Left hindlimb (tissue), 1 donor: ENCODE measurements around the gene RAB8A.
A peak's percentile ranks its signal among the peaks of the same experiment; 100 is the strongest.
"Not testable (repeated sequence)": the region's sequence is repeated elsewhere in the genome, so short reads cannot be mapped to it uniquely, and the experiment has no call there.

Source experiments
- DNase-seq: peaks from one replicate; pipeline ENCODE4 v3.0.0-alpha.2; 2018

Gene RAB8A

GRCh38 chr19:16078759-16079707 lies 32.7 kb upstream of the RAB8A start:
- peak; percentile 92 for DNase-seq

GRCh38 chr19:16084067-16084685 lies 27.5 kb upstream of the RAB8A start:
- DNase-seq, result no peak

- DNase-seq, result no peak
Observed at GRCh38 chr19:16085115-16085514, 26.6 kb upstream of the RAB8A start.

- not testable (repeated sequence) for DNase-seq
Observed at GRCh38 chr19:16087404-16087803, 24.3 kb upstream of the RAB8A start.

GRCh38 chr19:16087940-16088339 lies 23.7 kb upstream of the RAB8A start:
- no peak for DNase-seq

- DNase-seq, result no peak
Observed at GRCh38 chr19:16088351-16089009, 23.2 kb upstream of the RAB8A start.

GRCh38 chr19:16089010-16089846 lies 22.5 kb upstream of the RAB8A start:
- DNase-seq, result no peak

- DNase-seq, result no peak
Observed at GRCh38 chr19:16091546-16092475, 19.9 kb upstream of the RAB8A start.

GRCh38 chr19:16094360-16095070 lies 17.2 kb upstream of the RAB8A start:
- DNase-seq, result no peak

GRCh38 chr19:16095071-16095571 lies 16.6 kb upstream of the RAB8A start:
- no peak for DNase-seq

- DNase-seq, result no peak
Observed at GRCh38 chr19:16096280-16096855, 15.3 kb upstream of the RAB8A start.

GRCh38 chr19:16098416-16098768 lies 13.3 kb upstream of the RAB8A start:
- no peak for DNase-seq

- no peak for DNase-seq
Observed at GRCh38 chr19:16098821-16099220, 12.9 kb upstream of the RAB8A start.

GRCh38 chr19:16099314-16099965 lies 12.2 kb upstream of the RAB8A start:
- DNase-seq, result not testable (repeated sequence)

GRCh38 chr19:16100524-16100923 lies 11.2 kb upstream of the RAB8A start:
- DNase-seq, result no peak

- DNase-seq, result no peak
Observed at GRCh38 chr19:16104722-16105121, 7.0 kb upstream of the RAB8A start.

GRCh38 chr19:16106121-16106520 lies 5.6 kb upstream of the RAB8A start:
- no peak for DNase-seq

- no peak for DNase-seq
Observed at GRCh38 chr19:16111909-16112752, 442 bp downstream of the RAB8A start.

- DNase-seq, result no peak
Observed at GRCh38 chr19:16112778-16113177, 1.1 kb downstream of the RAB8A start.
